Measurements from ENCODE around the gene SPG7.

Gene SPG7

DNA sequence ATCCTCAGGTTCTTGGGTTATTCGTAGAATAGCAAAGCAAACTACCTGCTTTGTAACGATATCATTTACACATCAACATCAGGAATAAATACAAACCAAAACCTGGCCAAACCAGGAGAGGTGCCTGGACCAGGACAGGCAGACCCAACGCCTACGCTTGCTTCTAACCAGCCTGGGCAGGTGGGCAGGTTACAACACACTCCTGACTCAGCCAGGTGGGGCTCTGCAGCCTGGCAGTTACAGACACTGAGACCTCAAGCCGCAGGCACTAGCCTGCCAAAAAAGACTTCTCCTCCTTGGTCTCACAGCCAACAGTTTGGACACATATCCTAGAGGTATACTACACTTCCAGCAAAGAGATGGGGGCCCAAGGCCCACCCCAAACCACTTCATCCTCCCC is 31.8 kb upstream of the SPG7 start:
- no peak for TF ChIP-seq EP300 (IDR thresholded peaks at IDR 0.05; ENCODE audit: borderline replicate concordance)
- no peak for TF ChIP-seq YY1 (IDR thresholded peaks at IDR 0.05; ENCODE audit: low read depth)
- TF ChIP-seq TAF1 (IDR thresholded peaks at IDR 0.05; ENCODE audit: low read depth): no peak
- TF ChIP-seq CEBPB (IDR thresholded peaks at IDR 0.05): no peak
- no peak for TF ChIP-seq ZBTB7A (IDR thresholded peaks at IDR 0.05; ENCODE audit: low read depth)
- no peak for TF ChIP-seq CREB1 (IDR thresholded peaks at IDR 0.05; ENCODE audit: low read depth)
- no peak for TF ChIP-seq RAD21 (IDR thresholded peaks at IDR 0.05; ENCODE audit: low read depth)
- TF ChIP-seq, protein P1, sequence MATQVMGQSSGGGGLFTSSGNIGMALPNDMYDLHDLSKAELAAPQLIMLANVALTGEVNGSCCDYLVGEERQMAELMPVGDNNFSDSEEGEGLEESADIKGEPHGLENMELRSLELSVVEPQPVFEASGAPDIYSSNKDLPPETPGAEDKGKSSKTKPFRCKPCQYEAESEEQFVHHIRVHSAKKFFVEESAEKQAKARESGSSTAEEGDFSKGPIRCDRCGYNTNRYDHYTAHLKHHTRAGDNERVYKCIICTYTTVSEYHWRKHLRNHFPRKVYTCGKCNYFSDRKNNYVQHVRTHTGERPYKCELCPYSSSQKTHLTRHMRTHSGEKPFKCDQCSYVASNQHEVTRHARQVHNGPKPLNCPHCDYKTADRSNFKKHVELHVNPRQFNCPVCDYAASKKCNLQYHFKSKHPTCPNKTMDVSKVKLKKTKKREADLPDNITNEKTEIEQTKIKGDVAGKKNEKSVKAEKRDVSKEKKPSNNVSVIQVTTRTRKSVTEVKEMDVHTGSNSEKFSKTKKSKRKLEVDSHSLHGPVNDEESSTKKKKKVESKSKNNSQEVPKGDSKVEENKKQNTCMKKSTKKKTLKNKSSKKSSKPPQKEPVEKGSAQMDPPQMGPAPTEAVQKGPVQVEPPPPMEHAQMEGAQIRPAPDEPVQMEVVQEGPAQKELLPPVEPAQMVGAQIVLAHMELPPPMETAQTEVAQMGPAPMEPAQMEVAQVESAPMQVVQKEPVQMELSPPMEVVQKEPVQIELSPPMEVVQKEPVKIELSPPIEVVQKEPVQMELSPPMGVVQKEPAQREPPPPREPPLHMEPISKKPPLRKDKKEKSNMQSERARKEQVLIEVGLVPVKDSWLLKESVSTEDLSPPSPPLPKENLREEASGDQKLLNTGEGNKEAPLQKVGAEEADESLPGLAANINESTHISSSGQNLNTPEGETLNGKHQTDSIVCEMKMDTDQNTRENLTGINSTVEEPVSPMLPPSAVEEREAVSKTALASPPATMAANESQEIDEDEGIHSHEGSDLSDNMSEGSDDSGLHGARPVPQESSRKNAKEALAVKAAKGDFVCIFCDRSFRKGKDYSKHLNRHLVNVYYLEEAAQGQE (IDR thresholded peaks at IDR 0.05; ENCODE audit: low read depth): no peak
- TF ChIP-seq EGR1 (IDR thresholded peaks at IDR 0.05): no peak
- TF ChIP-seq FOXM1 (IDR thresholded peaks at IDR 0.05; ENCODE audit: borderline replicate concordance, low read depth): no peak
- no peak for TF ChIP-seq NFIC (IDR thresholded peaks at IDR 0.05)
- TF ChIP-seq, protein P2, sequence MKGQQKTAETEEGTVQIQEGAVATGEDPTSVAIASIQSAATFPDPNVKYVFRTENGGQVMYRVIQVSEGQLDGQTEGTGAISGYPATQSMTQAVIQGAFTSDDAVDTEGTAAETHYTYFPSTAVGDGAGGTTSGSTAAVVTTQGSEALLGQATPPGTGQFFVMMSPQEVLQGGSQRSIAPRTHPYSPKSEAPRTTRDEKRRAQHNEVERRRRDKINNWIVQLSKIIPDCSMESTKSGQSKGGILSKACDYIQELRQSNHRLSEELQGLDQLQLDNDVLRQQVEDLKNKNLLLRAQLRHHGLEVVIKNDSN (IDR thresholded peaks at IDR 0.05): no peak
- TF ChIP-seq, protein P3, sequence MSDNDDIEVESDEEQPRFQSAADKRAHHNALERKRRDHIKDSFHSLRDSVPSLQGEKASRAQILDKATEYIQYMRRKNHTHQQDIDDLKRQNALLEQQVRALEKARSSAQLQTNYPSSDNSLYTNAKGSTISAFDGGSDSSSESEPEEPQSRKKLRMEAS (IDR thresholded peaks at IDR 0.05): no peak

DNA sequence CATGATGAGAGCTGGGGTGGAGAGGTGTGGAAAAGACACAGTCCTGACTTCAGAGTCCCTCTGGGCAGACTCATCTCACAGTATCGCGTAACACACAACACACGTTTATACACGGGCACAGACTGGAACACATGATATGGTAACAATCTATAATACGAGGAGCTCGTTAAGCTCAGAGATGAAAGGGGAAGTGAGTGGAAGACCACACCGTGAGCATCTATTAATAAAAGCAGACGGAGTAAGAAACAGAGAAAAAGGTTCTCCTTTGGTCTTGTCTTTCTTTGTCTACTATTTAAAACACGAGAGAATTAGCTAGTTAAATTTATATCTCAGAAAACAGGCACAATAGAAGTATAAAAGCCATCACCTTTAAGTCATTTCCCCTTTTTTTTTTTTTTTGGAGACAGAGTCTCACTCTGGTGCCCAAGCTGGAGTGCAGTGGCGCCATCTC is 31.4 kb upstream of the SPG7 start:
- TF ChIP-seq, protein P3 (IDR thresholded peaks at IDR 0.05): no peak
- TF ChIP-seq ZBTB7A (IDR thresholded peaks at IDR 0.05; ENCODE audit: low read depth): no peak
- no peak for TF ChIP-seq FOXM1 (IDR thresholded peaks at IDR 0.05; ENCODE audit: borderline replicate concordance, low read depth)
- TF ChIP-seq, protein P1 (IDR thresholded peaks at IDR 0.05; ENCODE audit: low read depth): no peak
- TF ChIP-seq CREB1 (IDR thresholded peaks at IDR 0.05; ENCODE audit: low read depth): no peak
- TF ChIP-seq, protein P2 (IDR thresholded peaks at IDR 0.05): no peak
- TF ChIP-seq TEAD4 (IDR thresholded peaks at IDR 0.05): no peak
- TF ChIP-seq RAD21 (IDR thresholded peaks at IDR 0.05; ENCODE audit: low read depth): no peak
- no peak for TF ChIP-seq TAF1 (IDR thresholded peaks at IDR 0.05; ENCODE audit: low read depth)
- TF ChIP-seq CEBPB (IDR thresholded peaks at IDR 0.05): no peak
- no peak for TF ChIP-seq TCF12 (IDR thresholded peaks at IDR 0.05; ENCODE audit: low read depth)
- no peak for TF ChIP-seq EGR1 (IDR thresholded peaks at IDR 0.05)
- no peak for TF ChIP-seq EP300 (IDR thresholded peaks at IDR 0.05; ENCODE audit: borderline replicate concordance)
- TF ChIP-seq NFIC (IDR thresholded peaks at IDR 0.05): no peak
- TF ChIP-seq YY1 (IDR thresholded peaks at IDR 0.05; ENCODE audit: low read depth): no peak

DNA sequence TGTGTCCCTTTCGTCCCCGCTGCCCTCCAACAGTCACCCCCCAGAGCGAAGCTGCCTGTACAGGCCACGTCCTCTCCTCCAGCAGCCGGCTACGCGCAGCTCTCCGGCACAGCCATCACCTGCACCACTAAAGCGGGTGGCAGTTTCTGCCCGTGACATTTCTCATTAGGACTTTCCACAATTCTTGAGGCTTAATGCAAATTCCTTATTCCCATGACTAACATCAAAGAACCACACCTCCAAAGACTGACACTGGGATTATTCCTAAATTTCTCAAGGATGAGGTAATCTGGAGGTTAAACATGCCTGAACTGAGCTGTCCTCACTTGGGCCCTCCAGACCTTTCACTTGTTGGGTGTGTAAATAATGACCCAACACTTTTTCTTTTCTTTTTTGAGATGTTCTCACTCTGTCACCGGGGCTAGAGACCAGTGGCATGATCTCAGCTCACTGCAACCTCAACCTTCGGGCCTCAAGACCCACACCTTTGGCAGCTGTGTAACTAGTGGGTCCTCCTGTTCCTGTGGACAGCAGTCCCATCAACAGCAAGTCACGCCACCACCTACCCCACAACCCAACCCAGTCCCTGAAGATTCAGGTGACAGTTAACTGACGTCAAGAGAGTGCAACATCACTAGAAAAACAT is 29.5 kb upstream of the SPG7 start:
- TF ChIP-seq EGR1 (IDR thresholded peaks at IDR 0.05) (no peak), FOXM1 (IDR thresholded peaks at IDR 0.05; ENCODE audit: borderline replicate concordance, low read depth) (no peak)

DNA sequence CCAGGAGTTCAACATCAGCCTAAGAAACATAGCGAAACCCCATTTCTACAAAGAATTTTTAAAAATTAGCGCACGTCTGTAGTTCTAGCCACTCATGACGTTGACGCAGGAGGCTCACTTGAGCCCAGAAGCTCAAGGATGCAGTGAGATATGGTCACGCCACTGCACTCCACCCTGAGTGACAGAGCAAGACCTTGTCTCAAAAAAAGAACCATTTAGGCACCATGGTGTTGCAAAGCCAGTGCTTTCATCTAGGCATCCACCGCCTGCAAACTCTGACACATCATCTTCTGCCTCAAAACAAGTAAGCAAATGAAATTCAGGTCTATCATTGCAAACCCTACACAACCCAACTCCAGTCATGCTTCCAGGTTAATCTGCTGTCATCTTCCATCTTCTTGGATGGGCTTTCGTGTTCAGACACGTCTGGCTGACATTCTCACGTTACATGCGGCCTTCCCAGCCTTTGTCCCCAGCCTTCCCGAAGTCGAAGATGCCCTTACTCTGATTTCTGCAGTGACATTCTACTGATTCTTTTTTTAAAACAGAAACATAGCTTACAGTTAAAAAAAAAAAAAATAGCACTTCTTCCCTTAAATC is 26.7 kb upstream of the SPG7 start:
- no peak for TF ChIP-seq CEBPB (IDR thresholded peaks at IDR 0.05)
- no peak for TF ChIP-seq CREB1 (IDR thresholded peaks at IDR 0.05; ENCODE audit: low read depth)
- no peak for TF ChIP-seq EGR1 (IDR thresholded peaks at IDR 0.05)
- TF ChIP-seq YY1 (IDR thresholded peaks at IDR 0.05; ENCODE audit: low read depth): no peak
- no peak for TF ChIP-seq RAD21 (IDR thresholded peaks at IDR 0.05; ENCODE audit: low read depth)
- TF ChIP-seq, protein P3 (IDR thresholded peaks at IDR 0.05): no peak
- no peak for TF ChIP-seq TCF12 (IDR thresholded peaks at IDR 0.05; ENCODE audit: low read depth)
- no peak for TF ChIP-seq FOXM1 (IDR thresholded peaks at IDR 0.05; ENCODE audit: borderline replicate concordance, low read depth)
- TF ChIP-seq TEAD4 (IDR thresholded peaks at IDR 0.05): no peak
- no peak for TF ChIP-seq TAF1 (IDR thresholded peaks at IDR 0.05; ENCODE audit: low read depth)
- TF ChIP-seq, protein P2 (IDR thresholded peaks at IDR 0.05): no peak
- no peak for TF ChIP-seq EP300 (IDR thresholded peaks at IDR 0.05; ENCODE audit: borderline replicate concordance)
- TF ChIP-seq ZBTB7A (IDR thresholded peaks at IDR 0.05; ENCODE audit: low read depth): no peak
- no peak for TF ChIP-seq NFIC (IDR thresholded peaks at IDR 0.05)

Data from Ishikawa (cell line).